GM19035 (cell line): ENCODE data around the gene GOLGA8N.
"Not testable (repeated sequence)": the region's sequence is repeated elsewhere in the genome, so short reads cannot be mapped to it uniquely, and the experiment has no call there.

Source experiments
- ATAC-seq: cut with Tn5 transposase; IDR thresholded peaks from one replicate; pipeline ENCODE4 v1.9.1; 2021; ENCODE audit not compliant: unreplicated experiment

GOLGA8N gene

GRCh38 chr15:32593151-32593550 is at the start of gene GOLGA8N:
Gene GOLGA8N, plus strand, starts transcription at chr15:32593456.
- ATAC-seq: not testable (repeated sequence)

DNA sequence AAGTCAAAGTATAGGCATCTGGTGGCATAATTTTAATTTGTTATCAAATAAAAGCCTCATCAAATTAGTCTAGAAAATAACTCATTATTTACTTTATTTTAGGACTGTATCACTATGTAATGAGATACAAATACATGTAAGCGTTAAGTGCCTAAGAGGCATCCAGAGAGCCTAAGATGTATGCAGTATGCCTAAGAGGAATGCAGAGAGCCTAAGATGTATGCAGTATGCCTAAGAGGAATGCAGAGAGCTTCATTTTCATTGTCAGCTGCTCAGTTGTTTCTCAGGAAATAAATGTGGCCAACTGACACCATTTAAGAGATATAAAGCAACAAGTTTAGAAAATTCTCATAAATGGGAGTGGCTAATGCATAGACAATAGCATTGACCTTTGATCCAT is 49.8 kb upstream of the GOLGA8N start:
- not testable (repeated sequence) for ATAC-seq

DNA sequence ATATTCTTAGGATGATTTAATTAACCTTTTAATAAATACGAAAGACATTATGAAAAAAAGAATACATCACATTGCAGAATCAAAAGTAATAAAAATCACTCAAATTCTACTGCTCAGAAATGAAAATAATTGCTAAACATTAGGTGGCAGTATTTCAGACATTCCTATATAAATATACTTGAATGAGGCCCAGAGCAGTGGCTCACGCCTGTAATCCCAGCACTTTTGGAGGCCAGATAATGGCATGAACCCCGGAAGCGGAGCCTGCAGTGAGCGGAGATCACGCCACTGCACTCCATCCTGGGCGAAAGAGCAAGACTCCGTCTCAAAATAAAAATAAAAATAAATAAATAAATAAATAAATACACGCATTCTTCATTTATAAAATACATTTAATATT is 48.1 kb upstream of the GOLGA8N start:
- not testable (repeated sequence) for ATAC-seq

DNA sequence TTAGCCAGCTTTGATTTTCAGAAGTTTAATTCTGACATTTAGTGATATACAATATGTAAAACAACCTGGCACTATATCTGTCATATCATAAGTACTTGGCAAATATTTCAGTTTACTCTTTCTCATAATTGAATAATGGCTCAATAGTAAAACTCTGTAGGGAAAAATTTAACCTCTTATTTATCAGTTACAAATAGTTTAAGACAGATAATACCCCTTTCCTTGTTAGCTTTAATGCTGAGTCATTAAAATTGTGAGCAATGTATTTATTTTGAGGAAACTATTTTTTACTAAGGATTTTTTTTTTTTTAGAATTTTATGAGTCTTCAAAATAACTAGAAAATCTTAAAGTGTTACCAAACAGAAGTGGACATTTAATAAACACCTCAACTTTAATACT is 38.7 kb upstream of the GOLGA8N start:
- ATAC-seq: not testable (repeated sequence)

- ATAC-seq: not testable (repeated sequence)
These were observed 31.1 kb upstream of the GOLGA8N start for GRCh38 chr15:32562198-32562597.

- not testable (repeated sequence) for ATAC-seq
These were observed 24.3 kb upstream of the GOLGA8N start for GRCh38 chr15:32568988-32569387.

DNA sequence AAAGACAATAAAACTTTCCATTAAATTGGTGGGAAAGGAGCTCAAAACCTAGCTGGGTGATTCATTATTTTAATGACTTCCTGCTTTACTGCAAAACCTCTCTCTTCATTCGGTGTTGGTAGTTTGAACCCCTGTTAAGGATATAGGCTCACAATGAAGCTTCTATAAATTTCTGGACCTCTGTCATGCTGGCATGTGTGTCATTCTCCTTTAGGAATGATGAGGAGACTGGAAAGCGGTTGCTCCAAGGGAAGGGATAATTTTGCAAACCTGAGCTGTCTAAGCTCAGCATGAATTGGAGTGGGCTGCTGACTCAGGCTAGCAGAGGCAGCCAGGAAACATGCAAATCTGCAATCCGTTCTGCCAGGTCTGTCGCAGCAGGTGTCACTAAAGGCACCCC is 14.8 kb upstream of the GOLGA8N start:
- not testable (repeated sequence) for ATAC-seq

- not testable (repeated sequence) for ATAC-seq
These were observed 7.4 kb upstream of the GOLGA8N start for GRCh38 chr15:32585844-32586243.

GRCh38 chr15:32609518-32609917 is 16.3 kb downstream of the GOLGA8N start:
- not testable (repeated sequence) for ATAC-seq

DNA sequence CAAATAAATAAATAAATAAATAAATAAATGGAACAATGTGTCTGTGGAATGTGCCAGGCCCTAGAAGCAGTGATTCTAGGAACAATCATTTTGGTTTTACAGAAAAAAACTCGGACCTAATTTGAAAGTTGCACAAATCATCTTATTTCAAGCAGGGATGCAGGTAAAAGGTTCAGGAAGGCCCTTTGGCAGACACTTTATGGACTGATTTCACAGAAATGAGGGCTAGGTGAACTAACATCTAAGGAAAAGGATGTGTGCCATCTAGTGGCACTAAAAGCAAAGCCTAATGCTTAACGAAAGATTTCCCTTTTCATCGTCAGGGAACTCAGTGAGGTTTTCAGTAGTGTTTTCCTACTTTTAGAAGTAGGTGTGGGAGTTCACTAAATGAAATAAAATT is 17.5 kb downstream of the GOLGA8N start:
- not testable (repeated sequence) for ATAC-seq

DNA sequence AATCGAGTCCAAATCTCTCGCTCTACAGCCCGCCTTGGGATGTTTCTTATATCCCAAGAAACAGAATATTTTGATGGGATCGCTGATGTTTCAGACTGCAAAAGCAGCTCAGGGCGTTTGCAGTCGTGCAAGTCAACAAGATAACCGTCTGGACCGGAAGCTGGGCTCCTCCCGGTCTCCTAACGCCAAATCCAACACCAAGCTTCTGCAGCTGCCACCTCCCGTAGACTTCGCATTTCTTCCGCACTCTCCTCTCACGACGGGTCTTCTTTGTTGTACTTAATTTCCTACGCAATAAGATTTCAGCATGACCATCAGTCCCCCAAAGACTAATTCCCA is 21.4 kb downstream of the GOLGA8N start:
- ATAC-seq: peak; percentile 22

DNA sequence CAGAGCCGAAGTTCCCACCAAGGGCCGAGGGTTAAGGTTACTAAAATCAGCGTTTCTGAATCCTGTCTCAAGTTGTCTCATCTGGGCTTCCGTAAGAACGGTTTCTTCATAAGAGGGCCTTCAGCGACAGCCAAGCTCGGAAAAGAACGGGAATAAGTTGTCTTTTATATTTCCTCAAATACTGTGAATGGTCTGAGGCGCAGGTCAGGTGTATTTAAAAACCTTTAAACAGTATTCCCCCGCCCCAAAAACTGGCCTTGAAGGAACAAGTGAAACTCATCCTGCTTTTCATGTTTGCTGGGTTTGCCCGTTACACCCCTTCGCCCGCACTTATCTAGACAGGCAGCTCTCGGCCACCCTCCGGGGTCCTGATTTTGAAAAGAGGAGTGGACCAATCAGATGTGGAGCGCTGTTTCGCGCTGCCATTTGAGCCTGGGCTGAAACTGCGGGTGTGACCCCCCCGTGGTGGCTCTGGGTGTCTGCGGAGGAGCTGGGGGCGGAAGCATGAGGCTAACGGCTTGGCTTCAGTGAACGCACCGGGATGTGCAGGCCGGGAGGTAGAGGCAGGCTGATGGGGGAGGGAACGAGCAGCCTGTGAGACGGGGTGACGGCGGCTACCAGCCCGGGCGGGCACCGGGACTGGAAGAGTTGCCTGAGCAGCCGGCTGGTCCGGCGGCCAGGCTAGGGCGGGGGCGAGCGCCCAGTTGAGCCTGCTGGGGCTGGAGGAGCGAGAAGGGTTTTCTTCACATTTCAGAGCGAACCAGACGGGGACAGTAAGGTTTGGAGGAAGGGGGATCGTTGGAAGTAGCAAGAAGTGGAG is 22.0 kb downstream of the GOLGA8N start, which contains the start of gene ARHGAP11A:
TSS of gene ARHGAP11A (plus strand) at position 454 of the 820 bp plus-strand sequence. CDS start 708 bp downstream, outside the sequence.
- peak; percentile 76 for ATAC-seq

GRCh38 chr15:32615871-32616426 is 22.7 kb downstream of the GOLGA8N start:
- ATAC-seq: peak; percentile 15

- no peak for ATAC-seq
These were observed 43.2 kb downstream of the GOLGA8N start for GRCh38 chr15:32636410-32636809.

DNA sequence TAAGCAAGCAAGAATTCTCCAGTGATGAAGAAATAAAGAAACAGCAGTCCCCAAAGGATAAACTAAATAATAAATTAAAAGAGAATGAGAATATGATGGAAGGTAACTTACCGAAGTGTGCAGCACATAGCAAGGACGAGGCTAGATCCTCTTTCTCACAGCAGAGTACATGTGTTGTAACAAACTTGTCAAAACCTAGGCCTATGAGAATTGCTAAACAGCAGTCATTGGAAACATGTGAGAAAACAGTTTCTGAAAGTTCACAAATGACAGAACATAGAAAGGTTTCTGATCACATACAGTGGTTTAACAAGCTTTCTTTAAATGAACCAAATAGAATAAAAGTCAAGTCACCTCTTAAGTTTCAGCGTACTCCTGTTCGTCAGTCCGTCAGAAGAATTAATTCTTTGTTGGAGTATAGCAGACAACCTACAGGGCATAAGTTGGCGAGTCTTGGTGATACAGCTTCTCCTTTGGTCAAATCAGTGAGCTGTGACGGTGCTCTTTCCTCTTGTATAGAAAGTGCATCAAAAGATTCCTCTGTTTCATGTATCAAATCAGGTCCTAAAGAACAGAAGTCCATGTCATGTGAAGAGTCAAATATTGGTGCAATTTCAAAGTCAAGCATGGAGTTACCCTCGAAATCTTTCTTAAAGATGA is 43.8 kb downstream of the GOLGA8N start:
- peak; percentile 62 for ATAC-seq

DNA sequence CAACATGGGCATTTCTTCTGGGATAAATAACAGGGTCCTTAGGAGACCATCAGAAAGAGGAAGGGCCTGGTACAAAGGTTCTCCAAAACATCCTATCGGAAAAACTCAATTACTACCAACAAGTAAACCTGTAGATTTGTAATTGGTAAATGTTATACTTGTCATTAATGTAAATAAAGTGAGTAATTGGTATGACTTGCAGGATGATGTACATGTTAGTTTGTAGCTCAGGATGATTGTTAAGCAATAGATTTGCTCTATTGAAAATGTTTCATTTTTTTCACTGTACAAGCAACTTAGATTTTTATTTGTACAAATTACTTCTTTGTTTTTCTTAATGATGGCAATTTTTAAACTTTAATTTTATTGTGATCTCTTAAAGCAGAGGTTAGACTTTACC is 44.4 kb downstream of the GOLGA8N start:
- ATAC-seq: no peak

GRCh38 chr15:32641517-32642059 is 48.3 kb downstream of the GOLGA8N start, which contains the start of gene SCG5:
Gene SCG5, plus strand, starts transcription at chr15:32641710. Its CDS starts 1,883 bp downstream, at chr15:32643593.
- ATAC-seq: no peak

DNA sequence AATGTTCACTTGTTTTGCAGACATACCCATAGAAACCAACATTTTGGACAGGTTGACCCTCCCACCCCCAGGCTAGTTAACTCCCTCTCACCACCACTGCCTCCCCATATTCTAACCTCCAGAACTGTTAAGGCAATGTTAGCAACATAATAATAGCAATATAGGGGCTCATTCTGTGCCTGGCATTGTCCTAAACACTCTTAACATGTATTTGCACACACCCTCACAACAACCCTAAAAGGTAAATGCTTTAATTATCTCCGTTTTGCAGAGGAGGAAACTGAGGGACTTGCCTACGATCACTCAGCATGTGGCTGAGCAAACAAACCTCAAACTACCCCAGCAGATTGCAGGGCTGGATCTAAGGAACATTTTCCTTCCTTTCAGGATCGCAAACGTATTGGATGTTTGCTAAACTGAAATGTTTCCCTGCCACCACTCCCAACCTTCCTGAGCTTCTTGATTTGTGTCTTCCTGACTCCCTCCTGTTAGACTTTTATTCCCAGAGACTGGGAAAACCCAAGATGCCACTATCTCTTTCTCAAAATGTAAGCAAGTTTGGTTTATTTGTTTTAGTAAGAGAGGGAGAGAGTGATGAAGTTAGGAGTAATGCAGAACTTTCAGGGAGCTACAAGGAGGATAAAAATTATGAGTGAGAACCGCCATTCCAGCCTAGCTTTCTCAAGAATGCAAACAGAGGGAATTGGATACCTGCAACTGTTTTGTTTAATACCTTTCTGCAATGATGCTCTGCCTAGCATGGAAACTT is 49.6 kb downstream of the GOLGA8N start:
- ATAC-seq: no peak

DNA sequence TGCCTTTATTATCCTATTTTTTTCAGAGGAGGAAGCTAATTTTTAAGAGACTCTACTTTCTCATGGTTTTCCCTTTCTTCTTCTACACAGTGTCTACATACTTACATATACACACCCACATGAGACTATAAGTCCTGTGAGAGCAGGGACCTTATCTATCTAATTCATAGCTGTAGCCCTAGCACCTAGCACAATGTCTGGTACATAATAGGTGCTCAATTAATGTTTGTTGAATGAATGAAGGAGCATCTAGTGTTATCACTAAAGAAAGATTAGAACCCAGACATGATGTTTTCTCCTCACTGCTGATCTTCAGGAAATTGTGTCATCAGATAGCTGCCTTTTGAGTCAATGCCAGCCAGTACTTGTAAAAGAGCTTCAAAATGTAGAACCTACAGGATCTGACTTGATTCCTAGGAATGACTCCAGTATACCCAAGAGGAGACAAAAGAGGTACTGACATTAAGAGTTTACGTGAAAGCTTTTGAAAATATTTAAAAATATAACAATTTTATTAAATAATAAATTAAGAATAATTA is 50.7 kb downstream of the GOLGA8N start:
- ATAC-seq: no peak

GRCh38 chr15:32646291-32646690 is 53.0 kb downstream of the GOLGA8N start:
- ATAC-seq: no peak
